HG03460 (cell line): Measurements from ENCODE around the gene PARPBP.
"Not testable (repeated sequence)": the region's sequence is repeated elsewhere in the genome, so short reads cannot be mapped to it uniquely, and the experiment has no call there.

Experiments used
- ATAC-seq: cut with Tn5 transposase; IDR thresholded peaks from one replicate; pipeline ENCODE4 v1.9.1; 2021; ENCODE audit not compliant: unreplicated experiment

The PARPBP gene

GRCh38 chr12:102119674-102120563 lies at the start of gene PARPBP, which contains the start of gene NUP37:
TSS of gene PARPBP (plus strand) at chr12:102120183. CDS start at chr12:102123889, 3,706 bp downstream.
TSS of gene NUP37 (minus strand) at chr12:102120114. CDS start at chr12:102118518, 1,596 bp downstream.
- peak; percentile 94 for ATAC-seq

DNA sequence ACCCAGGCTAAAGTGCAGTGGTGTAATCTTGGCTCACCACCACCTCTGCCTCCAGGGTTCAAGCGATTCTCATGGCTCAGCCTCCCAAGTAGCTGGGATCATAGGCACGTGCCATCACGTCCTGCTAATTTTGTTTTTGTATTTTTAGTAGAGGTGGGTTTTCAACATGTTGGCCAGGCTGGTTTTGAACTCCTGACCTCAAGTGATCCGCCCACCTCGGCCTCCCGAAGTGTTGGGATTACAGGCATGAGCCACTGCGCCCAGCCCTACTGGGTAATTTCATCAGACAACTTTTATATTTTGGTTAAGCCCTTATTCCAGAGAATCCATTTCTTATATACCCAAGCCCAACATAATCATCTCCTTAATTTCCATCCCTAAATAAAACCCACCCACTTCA lies 47.9 kb upstream of the PARPBP start:
- ATAC-seq: not testable (repeated sequence)

GRCh38 chr12:102080842-102081241 lies 39.1 kb upstream of the PARPBP start:
- no peak for ATAC-seq

DNA sequence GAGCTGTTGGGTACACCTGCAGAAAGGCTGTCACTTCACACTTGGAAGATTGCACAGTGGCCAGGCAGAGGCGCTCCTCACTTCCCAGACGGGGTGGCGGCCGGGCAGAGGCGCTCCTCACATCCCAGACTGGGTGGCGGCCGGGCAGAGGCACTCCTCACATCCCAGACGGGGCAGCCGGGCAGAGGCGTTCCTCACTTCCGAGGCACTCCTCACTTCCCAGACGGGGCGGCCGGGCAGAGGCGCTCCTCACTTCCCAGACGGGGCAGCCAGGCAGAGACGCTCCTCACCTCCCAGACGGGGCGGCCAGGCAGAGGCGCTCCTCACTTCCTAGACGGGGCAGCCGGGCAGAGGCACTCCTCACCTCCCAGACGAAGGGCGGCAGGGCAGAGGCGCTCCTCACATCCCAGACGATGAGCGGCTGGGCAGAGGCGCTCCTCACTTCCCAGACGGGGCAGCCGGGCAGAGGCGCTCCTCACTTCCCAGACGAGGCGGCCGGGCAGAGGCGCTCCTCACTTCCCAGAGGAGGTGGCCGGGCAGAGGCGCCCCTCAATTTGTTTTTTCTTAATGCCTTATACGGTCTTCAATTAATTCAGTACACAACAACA lies 30.7 kb upstream of the PARPBP start:
- not testable (repeated sequence) for ATAC-seq

- ATAC-seq: no peak
Observed at GRCh38 chr12:102093319-102093718, 26.7 kb upstream of the PARPBP start.

DNA sequence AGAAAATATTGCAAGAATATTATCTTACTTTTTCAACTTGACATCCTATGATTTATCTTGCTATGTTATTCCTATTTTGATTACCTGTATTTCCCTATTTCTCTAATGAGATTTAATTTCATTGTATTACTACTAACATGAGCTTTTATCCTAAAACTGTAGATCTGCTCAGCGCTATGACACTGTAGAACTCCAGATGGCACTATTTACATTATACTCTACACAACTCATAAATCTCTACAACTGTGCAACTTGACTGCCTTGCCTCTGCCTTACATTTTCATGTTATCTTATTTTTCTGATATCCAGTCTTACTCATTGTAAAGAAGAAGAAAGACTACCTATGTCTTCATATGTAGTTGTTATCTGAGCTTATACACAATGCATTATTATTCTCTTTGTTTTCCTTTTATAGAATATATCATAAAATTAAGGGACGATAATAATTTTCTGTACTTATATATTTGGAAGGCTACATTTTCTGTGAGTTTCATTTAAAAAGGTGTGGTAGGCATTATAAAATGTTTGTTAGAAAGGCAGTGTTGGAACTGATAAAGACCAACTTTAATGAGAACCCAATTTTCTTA lies 24.2 kb upstream of the PARPBP start:
- ATAC-seq: no peak

- ATAC-seq: no peak
Observed at GRCh38 chr12:102096855-102097254, 23.1 kb upstream of the PARPBP start.

GRCh38 chr12:102106905-102107304 lies 13.1 kb upstream of the PARPBP start:
- ATAC-seq: no peak

GRCh38 chr12:102107970-102108369 lies 12.0 kb upstream of the PARPBP start:
- ATAC-seq: no peak

GRCh38 chr12:102110782-102111181 lies 9.2 kb upstream of the PARPBP start:
- ATAC-seq: no peak

DNA sequence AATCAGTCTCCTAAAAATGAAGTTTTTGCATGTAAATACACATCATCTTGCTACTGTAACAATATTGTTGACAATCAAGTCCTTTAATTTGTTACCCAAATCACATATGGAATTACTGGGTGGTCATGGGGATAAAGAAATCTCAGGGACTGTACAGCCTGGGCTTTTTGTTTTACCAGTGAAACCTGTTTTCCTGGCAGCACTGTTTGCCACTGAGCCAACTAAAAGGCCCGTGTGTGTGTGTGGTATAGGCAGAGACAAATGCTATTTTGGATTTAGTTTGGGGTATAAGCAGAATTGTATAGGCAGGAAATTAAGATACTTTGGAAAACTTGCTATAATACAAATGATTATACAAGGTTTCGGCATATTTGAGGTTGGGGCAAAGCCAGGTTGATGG lies 5.8 kb upstream of the PARPBP start:
- ATAC-seq: no peak

DNA sequence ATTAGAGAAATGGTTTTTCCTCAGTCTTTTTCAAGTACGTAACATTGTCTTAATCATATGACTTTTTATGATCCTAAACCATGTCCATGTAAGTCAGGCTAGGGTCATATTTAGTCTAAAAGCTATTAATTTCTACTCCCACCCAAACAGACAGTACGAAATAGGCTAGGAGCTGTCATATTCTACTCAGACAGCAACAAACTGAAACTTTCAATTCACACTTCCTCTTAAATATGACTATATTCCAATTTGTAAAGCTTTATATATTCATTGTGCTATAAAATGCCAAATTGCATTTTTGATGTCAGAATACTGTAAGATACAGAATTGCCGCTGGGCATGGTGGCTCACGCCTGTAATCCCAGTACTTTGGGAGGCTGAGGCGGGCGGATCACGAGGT lies 3.6 kb upstream of the PARPBP start:
- ATAC-seq: no peak

DNA sequence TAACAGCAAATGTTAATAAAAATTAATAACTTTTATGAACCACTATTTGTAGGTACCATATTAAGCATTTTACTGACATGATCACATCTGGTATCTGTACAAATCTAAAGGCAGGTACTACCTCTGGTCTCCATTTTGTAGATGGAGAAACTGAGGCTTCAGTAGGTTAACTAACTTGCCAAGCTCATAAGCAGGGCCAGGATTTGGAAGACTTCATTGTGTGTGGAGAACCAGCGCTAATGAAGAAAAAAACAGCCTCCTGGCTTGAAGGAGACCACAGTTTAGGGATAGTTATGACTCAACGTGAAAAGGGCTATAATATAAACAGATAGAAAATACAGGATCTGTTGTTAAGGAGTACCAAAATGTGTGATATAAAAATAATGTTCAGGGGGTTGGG lies 1.1 kb upstream of the PARPBP start:
- ATAC-seq: no peak

DNA sequence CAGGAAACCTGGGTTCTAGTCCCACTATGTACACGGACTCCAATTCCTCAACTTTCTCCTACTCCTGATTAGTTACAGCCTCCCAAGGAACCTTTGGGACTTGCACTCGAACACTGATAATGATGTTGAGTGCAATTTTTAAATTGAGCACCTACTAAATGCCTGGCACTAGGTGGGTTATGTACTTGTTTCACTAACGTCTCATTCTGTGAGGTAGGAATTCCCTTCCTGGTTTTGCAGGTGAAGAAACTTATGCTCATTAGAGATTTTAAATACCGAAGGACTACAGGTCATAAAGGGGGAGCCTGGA lies 536 bp downstream of the PARPBP start:
- no peak for ATAC-seq

DNA sequence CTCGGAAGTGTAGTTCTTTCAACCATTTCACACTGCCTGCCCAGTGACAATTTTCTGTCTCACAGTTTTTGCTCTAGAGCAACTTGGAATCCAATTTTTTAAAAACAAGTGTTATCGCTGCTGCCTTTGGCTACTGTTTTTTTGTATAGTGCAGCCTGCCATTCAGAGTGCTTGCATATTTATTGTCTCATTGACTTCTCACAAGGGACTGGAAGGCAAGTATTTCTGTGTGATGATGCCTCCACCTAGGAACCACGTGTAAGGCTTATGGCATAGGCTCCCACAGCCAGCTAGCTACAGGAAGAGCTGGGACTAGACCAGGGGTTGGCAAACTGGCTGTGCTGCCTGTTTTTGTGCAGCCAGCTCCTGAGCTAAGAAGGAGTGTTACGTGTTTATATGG lies 903 bp downstream of the PARPBP start:
- no peak for ATAC-seq

GRCh38 chr12:102121328-102121727 lies 1.3 kb downstream of the PARPBP start:
- not testable (repeated sequence) for ATAC-seq

GRCh38 chr12:102130720-102131119 lies 10.7 kb downstream of the PARPBP start:
- not testable (repeated sequence) for ATAC-seq

DNA sequence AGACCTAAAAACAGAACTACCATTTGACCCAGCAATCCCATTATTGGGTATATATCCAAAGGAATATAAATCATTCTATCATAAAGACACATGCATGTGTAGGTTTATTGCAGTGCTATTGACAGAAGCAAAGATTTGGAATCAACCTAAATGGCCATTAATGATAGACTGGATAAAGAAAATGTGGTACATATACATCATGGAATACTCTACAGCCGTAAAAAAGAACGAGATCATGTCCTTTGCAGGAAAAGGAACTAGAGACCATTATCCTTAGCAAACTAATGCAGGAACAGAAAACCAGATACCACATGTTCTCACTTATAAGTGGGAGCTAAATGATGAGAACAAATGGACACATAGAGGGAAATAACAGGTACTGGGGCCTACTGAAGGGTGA lies 11.5 kb downstream of the PARPBP start:
- not testable (repeated sequence) for ATAC-seq

GRCh38 chr12:102137619-102138018 lies 17.6 kb downstream of the PARPBP start:
- not testable (repeated sequence) for ATAC-seq

DNA sequence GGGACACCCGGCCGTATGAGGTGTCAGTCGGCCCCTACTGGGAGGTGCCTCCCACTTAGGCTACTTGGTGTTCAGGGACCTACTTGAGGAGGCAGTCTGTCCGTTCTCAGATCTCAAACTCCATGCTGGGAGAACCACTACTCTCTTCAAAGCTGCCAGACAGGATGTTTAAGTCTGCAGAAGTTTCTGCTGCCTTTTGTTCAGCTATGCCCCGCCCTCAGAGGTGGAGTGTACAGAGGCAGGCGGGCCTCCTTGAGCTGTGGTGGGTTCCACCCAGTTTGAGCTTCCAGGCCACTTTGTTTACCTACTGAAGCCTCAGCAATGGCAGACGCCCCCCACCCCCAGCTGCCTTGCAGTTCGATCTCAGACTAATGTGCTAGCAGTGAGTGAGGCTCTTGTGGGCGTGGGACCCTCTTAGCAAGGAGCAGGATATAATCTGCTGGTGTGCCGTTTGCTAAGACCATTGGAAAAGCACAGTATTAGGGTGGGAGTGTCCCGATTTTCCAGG lies 22.9 kb downstream of the PARPBP start:
- ATAC-seq: not testable (repeated sequence)

GRCh38 chr12:102144221-102144620 lies 24.2 kb downstream of the PARPBP start:
- ATAC-seq: no peak
